ENCODE measurements around the gene HRH1.

Gene HRH1

GRCh38 chr3:11289864-11290263 lies 135.6 kb downstream of the HRH1 start:
- H3K4me1 Mint-ChIP-seq, result peaks cover 12% of the 10 kb centered on the region
- H3K36me3 Mint-ChIP-seq (ENCODE audit: low read depth), result peaks cover 15% of the 10 kb centered on the region
- no peaks in the 10 kb centered on the region for H3K27me3 Mint-ChIP-seq (ENCODE audit: low read depth, poor library complexity)
- no peak overlapping the region for H3K27ac Mint-ChIP-seq
- no peak for TF ChIP-seq CTCF (IDR thresholded peaks at IDR 0.05)
- no peak overlapping the region for H3K4me3 Mint-ChIP-seq
- DNase-seq, result no peak
- no peaks in the 10 kb centered on the region for H3K9me3 Mint-ChIP-seq

GRCh38 chr3:11290743-11291680 lies 136.7 kb downstream of the HRH1 start:
- Mint-ChIP-seq H3K4me3 (no peak overlapping the region), H3K27me3 (ENCODE audit: low read depth, poor library complexity) (no peaks in the 10 kb centered on the region), H3K4me1 (peaks cover 12% of the 10 kb centered on the region), H3K36me3 (ENCODE audit: low read depth) (peaks cover 15% of the 10 kb centered on the region), H3K27ac (no peak overlapping the region), H3K9me3 (no peaks in the 10 kb centered on the region)
- DNase-seq, result no peak
- no peak for TF ChIP-seq CTCF (IDR thresholded peaks at IDR 0.05)

GRCh38 chr3:11291808-11292207 lies 137.5 kb downstream of the HRH1 start:
- peaks cover 15% of the 10 kb centered on the region for H3K36me3 Mint-ChIP-seq (ENCODE audit: low read depth)
- peak overlapping the region; percentile 18 for H3K27ac Mint-ChIP-seq
- no peak for DNase-seq
- H3K4me1 Mint-ChIP-seq, result peaks cover 12% of the 10 kb centered on the region
- H3K4me3 Mint-ChIP-seq, result peak overlapping the region; percentile 26
- H3K27me3 Mint-ChIP-seq (ENCODE audit: low read depth, poor library complexity), result no peaks in the 10 kb centered on the region
- TF ChIP-seq CTCF (IDR thresholded peaks at IDR 0.05), result no peak
- H3K9me3 Mint-ChIP-seq, result no peaks in the 10 kb centered on the region

GRCh38 chr3:11297126-11297525 lies 142.8 kb downstream of the HRH1 start:
- H3K27me3 Mint-ChIP-seq (ENCODE audit: low read depth, poor library complexity), result no peaks in the 10 kb centered on the region

GRCh38 chr3:11300970-11301369 lies 146.7 kb downstream of the HRH1 start:
- Mint-ChIP-seq H3K4me3 (no peak overlapping the region), H3K9me3 (no peaks in the 10 kb centered on the region), H3K27ac (peak overlapping the region; percentile 4), H3K27me3 (ENCODE audit: low read depth, poor library complexity) (no peaks in the 10 kb centered on the region), H3K4me1 (peaks cover 6% of the 10 kb centered on the region), H3K36me3 (ENCODE audit: low read depth) (peaks cover 29% of the 10 kb centered on the region)
- no peak for DNase-seq
- no peak for TF ChIP-seq CTCF (IDR thresholded peaks at IDR 0.05)

More at GRCh38 chr3:11297126-11297525, 142.8 kb downstream of the HRH1 start:
- TF ChIP-seq CTCF (IDR thresholded peaks at IDR 0.05), result no peak
- H3K4me3 Mint-ChIP-seq, result no peak overlapping the region
- no peak for DNase-seq
- peaks cover 13% of the 10 kb centered on the region for H3K36me3 Mint-ChIP-seq (ENCODE audit: low read depth)
- H3K4me1 Mint-ChIP-seq, result peaks cover 6% of the 10 kb centered on the region
- peak overlapping the region; percentile 27 for H3K27ac Mint-ChIP-seq
- no peaks in the 10 kb centered on the region for H3K9me3 Mint-ChIP-seq

- no peak overlapping the region for H3K4me3 Mint-ChIP-seq
- no peak overlapping the region for H3K27ac Mint-ChIP-seq
- H3K36me3 Mint-ChIP-seq (ENCODE audit: low read depth), result peaks cover 28% of the 10 kb centered on the region
- DNase-seq, result no peak
- TF ChIP-seq CTCF (IDR thresholded peaks at IDR 0.05), result no peak
- H3K27me3 Mint-ChIP-seq (ENCODE audit: low read depth, poor library complexity), result no peaks in the 10 kb centered on the region
- peaks cover 6% of the 10 kb centered on the region for H3K4me1 Mint-ChIP-seq
- H3K9me3 Mint-ChIP-seq, result no peaks in the 10 kb centered on the region
These were observed 148.2 kb downstream of the HRH1 start for GRCh38 chr3:11302444-11302843.
